GM12872 (cell line): ENCODE measurements around the gene CTBP2.

Source experiments
- TF ChIP-seq, protein P1 (sequence below): IDR thresholded peaks from 3 replicates; pipeline ENCODE4 v1.5.1; 2011; ENCODE audit warnings: low read depth, mild to moderate bottlenecking, low read length, moderate library complexity; ENCODE audit not compliant: insufficient read depth

Gene CTBP2

GRCh38 chr10:125057158-125058001, 103.0 kb downstream of the CTBP2 start:
- TF ChIP-seq, protein P1, sequence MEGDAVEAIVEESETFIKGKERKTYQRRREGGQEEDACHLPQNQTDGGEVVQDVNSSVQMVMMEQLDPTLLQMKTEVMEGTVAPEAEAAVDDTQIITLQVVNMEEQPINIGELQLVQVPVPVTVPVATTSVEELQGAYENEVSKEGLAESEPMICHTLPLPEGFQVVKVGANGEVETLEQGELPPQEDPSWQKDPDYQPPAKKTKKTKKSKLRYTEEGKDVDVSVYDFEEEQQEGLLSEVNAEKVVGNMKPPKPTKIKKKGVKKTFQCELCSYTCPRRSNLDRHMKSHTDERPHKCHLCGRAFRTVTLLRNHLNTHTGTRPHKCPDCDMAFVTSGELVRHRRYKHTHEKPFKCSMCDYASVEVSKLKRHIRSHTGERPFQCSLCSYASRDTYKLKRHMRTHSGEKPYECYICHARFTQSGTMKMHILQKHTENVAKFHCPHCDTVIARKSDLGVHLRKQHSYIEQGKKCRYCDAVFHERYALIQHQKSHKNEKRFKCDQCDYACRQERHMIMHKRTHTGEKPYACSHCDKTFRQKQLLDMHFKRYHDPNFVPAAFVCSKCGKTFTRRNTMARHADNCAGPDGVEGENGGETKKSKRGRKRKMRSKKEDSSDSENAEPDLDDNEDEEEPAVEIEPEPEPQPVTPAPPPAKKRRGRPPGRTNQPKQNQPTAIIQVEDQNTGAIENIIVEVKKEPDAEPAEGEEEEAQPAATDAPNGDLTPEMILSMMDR: no peak

DNA sequence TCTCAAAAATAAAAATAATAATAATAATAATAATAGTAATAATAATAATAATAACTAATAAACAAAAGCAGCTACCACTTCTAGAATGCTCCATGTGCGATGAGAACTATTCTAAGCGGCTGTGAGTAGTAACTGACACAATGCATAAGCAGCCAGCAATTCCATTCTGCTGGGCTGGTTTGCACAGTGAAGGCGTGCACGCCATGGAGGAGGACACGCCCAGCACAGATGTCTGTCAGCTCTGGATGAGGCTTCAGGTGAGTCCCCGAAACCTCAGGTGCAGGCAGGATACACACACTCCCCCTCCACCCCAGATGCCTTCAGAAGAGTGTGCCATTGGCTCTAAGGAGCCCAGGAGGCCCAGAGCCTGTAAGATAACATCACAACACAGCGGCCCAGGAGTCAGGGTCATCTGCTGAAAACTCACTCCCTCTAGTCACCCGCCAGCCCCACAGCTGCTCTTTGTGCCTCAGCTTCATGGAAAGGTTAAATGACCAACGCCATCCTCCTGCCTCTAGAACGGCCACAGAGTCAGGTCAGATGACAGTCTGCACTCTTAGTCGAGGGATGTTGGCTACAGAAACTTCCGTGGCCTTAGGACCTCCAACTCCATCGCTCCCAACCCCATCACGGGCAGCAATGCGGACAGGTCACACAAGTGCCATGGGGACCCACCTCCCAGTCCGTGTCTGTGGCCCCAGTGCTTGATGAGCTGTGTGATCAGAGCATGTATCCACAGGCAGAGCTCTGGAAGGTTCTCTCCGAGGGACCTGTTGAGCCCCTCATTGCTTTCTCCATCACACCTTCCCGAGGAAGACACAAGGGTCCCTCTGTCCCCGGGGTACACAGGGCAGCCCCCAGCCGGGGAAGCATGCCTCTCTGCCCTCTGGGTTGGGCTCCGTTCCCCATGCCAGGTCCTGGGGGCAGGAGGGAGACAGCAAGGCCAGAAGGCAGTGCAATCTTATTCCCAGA, 103.9 kb downstream of the CTBP2 start:
- TF ChIP-seq, protein P1: no peak

- TF ChIP-seq, protein P1: no peak
Measured at GRCh38 chr10:125055446-125055845, 104.9 kb downstream of the CTBP2 start.

- TF ChIP-seq, protein P1: no peak
Measured at GRCh38 chr10:125054669-125055268, 105.6 kb downstream of the CTBP2 start.

GRCh38 chr10:125054216-125054615, 106.1 kb downstream of the CTBP2 start:
- TF ChIP-seq, protein P1: no peak

DNA sequence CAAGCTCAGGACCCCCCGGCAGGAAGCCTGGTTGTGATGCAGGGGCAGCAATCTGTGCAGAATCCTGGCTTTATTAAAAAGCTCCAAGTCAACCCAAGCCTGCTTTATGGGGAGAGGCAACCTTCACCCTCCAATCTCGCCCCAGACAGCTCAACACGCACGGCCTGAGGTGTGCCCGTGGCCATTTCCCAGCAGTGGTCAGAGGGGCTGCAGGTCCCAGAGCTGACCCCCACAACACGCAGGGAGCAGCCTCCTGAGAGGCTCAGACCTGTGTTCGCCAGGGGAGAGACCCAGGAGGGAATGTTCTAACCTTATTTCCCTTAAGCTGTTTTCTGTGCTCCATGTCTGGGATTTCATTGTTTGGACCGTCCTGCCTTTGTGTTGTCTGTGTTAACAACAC, 108.2 kb downstream of the CTBP2 start:
- TF ChIP-seq, protein P1: no peak

DNA sequence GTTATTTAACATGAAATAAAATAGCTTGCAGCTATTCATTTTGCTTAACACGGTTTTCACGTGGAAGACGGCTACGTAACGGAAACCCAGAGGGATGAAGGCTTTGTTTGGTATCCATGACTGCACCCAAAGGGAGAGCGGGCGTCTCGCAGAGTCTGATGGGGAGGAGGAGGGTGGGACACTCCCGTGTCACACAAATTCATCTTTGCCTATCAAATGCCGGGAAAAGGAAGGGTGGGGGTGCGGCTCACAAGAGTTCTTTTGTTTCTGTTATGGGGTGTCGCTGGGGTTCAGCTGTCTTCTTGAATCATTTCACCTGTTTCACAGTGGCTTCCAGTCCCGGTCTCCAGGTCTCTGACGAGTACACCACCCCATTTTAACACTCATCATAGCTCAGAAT, 110.0 kb downstream of the CTBP2 start:
- TF ChIP-seq, protein P1: no peak
